ENCODE data around the gene SMYD4.
"Not testable (repeated sequence)": the region's sequence is repeated elsewhere in the genome, so short reads cannot be mapped to it uniquely, and the experiment has no call there.

SMYD4 gene

DNA sequence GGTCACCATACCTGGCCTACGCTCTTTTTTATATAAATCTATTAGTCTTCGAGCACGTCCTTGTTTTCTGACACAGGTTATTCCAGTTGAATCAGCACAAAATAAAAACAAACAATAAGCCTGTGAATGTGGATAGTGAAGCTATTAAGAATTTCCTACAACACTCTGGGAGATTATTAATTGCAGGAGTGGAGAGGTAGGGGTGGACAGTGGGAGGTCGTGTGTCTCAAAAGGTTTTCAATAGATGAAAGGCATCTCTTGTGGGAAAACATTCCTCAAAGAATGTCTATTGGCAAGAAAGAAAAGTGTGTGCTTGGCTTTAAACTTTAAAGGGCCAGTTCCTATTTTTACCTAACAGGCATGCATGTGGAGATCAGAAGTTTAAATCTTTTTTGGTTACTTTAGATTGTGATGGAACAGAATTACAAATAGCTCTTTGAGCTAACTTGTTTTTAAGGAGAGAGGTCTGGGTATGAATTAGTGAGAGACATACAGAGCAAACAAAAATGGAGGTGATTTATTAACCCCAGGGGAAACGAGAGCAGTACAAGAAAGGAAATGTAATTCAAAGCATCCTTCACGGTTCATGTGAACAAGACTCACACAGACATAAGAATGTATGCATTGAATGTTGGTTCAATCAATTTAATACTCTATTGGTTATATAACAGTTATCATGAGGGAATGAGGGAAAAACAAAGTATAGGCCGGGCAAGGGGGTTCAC is 9.0 kb downstream of the SMYD4 start:
- DNase-seq: no peak

DNA sequence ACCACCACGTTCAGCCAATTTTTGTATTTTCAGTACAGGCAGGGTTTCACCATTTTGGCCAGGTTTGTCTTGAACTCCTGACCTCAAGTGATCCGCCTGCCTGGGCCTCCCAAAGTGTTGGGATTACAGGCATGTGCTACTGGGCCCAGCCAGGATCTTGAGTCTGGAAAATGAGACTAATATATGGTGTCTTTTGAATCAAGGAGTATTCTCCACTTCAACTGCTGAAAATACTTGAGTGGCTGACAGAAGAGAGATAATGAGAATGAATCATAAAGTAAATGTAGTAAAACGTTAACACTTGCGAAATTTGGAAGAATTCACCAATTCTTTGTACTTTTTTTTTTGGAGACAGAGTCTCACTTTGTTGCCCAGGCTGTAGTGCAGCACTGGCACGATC is 16.6 kb downstream of the SMYD4 start:
- peak; percentile 3 for DNase-seq

DNA sequence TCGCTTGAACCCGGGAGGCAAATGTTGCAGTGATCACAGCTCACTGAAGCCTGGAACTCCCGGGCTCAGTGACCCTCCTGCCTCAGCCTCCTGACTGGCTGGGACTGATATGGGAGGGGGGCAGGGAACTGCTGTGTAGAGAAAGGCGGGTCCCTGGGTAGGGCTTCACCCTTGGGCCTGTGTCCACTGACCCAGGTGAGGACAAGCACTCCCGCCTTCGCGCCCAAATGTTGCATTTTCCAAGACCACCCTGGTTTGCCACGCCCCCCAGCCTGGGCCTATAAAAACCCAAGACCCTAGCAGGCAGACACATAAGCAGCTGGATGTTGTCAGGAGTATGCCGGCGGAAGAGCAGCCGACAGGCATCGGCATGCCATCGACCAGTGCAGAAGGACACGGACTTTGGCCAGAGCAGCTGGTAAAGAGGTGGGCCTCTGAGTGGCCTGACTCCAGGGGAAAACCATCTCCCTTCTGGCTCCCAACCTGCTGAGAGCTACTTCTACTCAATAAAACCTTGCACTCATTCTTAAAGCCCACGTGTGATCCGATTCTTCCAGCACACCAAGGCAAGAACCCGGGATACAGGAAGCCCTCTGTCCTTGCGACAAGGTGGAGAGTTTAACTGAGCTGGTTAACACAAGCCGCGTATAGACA is 19.1 kb downstream of the SMYD4 start:
- no peak for DNase-seq

- DNase-seq: not testable (repeated sequence)
These were observed 19.9 kb downstream of the SMYD4 start for GRCh38 chr17:1809815-1810214.

DNA sequence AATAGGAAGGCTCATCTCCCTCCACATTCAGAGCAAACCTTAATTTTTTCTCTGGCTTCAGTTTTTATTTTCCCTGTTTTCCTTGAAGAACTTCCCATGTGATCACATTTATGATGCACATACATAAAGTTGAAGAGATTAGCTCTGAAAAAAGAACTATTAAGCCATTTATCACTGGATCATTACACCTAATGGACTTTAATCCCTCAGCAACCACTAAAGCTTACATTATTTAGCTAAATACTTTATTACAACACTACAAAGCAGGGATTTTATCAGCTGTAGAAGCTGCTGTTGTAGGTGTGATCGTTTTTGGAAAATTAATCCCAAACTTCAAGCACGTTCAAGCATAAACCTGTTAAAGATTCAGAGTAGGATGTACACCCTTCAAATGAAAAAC is 21.1 kb downstream of the SMYD4 start:
- DNase-seq: no peak

- no peak for DNase-seq
These were observed 21.8 kb downstream of the SMYD4 start for GRCh38 chr17:1807890-1808289.

- no peak for DNase-seq
These were observed 26.4 kb downstream of the SMYD4 start for GRCh38 chr17:1803280-1803679.

DNA sequence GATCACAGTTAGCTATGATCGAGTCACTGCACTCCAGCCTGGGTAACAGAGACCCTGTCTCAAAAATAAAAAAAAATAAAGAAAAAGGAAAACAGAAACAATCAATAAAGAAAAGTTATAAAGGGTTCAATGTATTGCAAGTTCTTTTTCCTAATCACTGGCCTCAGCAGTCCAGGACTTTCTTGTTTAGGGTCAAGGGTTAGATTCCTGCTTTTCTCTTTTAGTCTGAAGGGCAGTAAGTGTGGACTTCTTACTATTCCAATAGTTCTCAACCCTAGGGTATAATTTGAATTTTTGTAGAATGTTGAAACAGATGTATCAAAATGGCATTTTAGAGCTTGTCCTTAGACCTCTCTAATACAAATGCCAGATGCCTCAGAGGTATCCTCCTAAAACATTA is 27.3 kb downstream of the SMYD4 start:
- DNase-seq: no peak

- DNase-seq: no peak
These were observed 29.0 kb downstream of the SMYD4 start for GRCh38 chr17:1800712-1801111.

DNA sequence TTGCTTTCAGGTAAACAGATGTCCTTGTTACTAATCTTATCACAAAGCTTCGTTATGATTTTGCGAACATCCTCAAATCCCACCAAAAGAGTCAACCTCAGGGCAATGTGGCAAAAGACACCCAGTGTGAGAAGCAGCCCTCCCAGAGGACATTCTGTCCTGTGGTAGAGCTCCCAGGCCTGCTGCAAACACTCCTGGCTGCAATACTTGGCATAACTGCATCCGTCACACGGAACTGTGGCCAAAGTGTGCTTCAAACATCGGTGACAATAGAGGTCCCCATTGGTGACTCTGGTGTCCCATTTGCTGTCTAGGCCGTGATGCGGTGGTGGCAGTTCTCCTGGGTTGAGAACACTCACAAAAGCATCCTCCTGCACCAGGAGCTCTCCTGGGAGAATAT is 29.5 kb downstream of the SMYD4 start:
- DNase-seq: no peak

- DNase-seq: not testable (repeated sequence)
These were observed 31.9 kb downstream of the SMYD4 start for GRCh38 chr17:1797846-1798245.

DNA sequence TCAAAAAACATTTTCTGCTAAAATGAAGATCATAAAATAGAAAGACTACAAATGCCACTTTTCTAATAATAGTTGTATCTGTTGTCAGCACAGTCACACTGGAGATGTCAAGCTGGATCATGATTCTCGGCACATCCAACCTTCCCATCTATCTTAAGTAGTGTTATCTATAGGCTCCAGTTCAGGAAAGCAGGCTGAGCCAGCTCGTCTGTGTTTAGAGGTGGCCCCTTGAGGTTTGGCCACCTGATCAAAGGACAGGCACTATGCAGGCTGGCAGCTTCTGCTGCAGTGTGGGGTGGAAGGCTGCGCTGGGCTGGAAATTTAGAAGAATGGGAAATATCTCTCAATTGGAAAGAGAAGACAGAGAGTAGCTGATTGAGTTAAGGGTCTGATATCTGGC is 32.4 kb downstream of the SMYD4 start:
- DNase-seq: no peak

DNA sequence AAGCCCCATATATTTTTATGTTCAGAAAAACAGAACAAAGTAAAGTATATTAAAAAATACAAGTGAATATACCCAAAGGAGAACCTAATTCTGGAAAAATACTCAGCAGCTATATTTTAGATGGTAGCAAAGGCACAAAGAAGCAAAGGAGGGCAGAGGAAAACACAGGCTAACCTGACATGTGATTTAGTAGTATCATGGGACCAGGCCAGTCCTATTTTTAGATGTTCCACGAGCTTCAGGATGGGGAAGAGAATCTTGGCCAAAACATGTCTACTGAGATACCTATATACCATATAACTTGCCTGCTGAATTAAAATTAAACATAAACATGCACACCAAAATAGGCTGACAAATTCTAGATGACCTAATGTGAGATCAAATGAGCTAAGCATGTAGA is 32.9 kb downstream of the SMYD4 start:
- no peak for DNase-seq

GRCh38 chr17:1793447-1793806 is 36.3 kb downstream of the SMYD4 start:
- no peak for DNase-seq

- DNase-seq: no peak
These were observed 36.9 kb downstream of the SMYD4 start for GRCh38 chr17:1792495-1793446.

- DNase-seq: no peak
These were observed 39.8 kb downstream of the SMYD4 start for GRCh38 chr17:1789936-1790335.

DNA sequence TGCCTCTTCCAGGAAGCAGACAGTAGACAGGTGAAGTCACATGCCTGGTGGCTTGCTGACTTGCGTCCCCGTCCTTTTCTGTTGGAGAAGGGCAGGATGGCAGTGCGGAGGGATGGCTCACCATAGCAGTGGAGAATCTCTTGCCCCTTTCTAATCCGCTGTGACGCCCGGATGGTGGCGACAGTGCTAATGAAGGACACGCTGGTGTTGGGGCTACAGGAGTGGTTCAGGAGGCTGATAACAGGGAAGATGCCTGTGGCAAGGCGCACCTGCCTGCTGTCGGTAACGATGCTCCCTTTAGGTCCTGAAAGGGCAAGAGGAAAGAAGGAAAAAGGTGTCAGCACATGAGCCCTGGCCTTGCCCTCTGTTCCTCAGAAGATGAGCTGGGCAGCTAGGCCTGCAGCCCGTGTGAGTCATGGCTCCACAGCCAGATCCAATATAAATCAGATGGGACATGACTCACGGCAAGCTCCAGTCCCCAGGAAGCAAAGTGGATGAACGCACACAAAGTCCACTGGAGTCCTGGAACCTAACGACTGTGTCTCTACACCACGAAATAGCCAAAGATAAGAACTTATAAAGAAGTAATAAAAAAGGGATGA is 42.3 kb downstream of the SMYD4 start:
- no peak for DNase-seq

DNA sequence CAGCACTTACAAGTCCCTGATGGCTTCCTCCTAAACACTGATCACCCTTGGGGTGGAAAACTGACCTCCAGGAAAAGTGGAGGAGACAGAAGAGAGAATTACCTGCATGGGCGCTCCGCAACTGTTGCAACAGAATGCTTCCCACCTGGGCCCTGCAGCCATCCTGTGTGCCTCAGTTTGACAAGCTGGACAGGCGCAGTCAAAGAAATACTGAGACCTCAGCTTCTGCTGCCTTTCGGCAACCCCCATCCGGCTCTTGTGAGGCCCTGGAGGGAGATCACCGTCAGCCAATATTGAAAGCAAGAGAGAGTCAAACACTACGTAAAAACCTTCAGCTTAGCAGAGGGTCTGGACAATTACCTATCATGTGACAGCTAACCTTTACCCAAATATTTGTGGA is 43.0 kb downstream of the SMYD4 start:
- no peak for DNase-seq

DNA sequence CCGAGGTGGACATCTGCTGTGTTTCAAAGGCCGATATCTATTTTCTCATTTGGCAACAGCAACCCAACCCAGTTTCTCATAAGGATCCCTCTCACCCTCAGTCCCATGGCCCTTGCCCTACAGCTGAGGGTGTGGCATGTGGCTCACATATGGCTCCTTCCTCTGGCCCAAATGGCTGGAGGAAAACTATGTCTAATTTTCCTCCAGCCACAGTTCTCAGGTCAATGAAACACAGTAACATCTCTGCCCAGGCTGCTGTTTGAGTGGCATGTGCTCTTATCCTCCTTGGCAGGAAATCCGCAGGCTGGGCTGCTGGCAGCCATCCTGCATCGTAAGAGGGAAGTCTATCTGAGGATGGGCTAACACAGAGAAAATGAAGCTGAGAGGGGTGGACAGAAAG is 43.8 kb downstream of the SMYD4 start:
- no peak for DNase-seq

- no peak for DNase-seq
These were observed 45.7 kb downstream of the SMYD4 start for GRCh38 chr17:1783834-1784611.

- DNase-seq: no peak
These were observed 46.4 kb downstream of the SMYD4 start for GRCh38 chr17:1783271-1783670.

GRCh38 chr17:1782171-1782567 is 47.5 kb downstream of the SMYD4 start:
- DNase-seq: no peak

All from activated CD8-positive, alpha-beta memory T cell treated with anti-CD3 and anti-CD28 coated beads, Interleukin-2, amount 50 U/mL, for 48 hours (primary cell).